GM06990 (cell line): ENCODE results near the gene PRKCE.
A peak's percentile ranks its signal among the peaks of the same experiment; 100 is the strongest.

Experiments
- DNase-seq: peaks from one replicate; pipeline ENCODE4 v3.0.0-alpha.2; 2011; ENCODE audit not compliant: insufficient read length; ENCODE audit errors: extremely low read depth
- H3K27me3 ChIP-seq: replicated peaks from 2 replicates; pipeline ENCODE4 v1.6.0; 2011; ENCODE audit warnings: low read length; ENCODE audit not compliant: control insufficient read depth, insufficient read depth
- H3K36me3 ChIP-seq: 2 replicates; pipeline ENCODE4 v1.5.1; 2011; ENCODE audit warnings: low read length; ENCODE audit not compliant: control insufficient read depth, insufficient read depth
- H3K4me3 ChIP-seq: replicated peaks from 2 replicates; pipeline ENCODE4 v1.5.1; 2011; ENCODE audit warnings: low read depth, mild to moderate bottlenecking, control low read depth, low read length
- CTCF ChIP-seq: IDR thresholded peaks from 2 replicates; pipeline ENCODE4 v1.5.1; 2011; ENCODE audit warnings: low read length, control low read depth, mild to moderate bottlenecking, inconsistent platforms; ENCODE audit not compliant: insufficient read depth, poor library complexity, severe bottlenecking

Gene PRKCE

GRCh38 chr2:45774688-45775244 is 123.3 kb downstream of the PRKCE start:
- no peak for TF ChIP-seq CTCF

DNA sequence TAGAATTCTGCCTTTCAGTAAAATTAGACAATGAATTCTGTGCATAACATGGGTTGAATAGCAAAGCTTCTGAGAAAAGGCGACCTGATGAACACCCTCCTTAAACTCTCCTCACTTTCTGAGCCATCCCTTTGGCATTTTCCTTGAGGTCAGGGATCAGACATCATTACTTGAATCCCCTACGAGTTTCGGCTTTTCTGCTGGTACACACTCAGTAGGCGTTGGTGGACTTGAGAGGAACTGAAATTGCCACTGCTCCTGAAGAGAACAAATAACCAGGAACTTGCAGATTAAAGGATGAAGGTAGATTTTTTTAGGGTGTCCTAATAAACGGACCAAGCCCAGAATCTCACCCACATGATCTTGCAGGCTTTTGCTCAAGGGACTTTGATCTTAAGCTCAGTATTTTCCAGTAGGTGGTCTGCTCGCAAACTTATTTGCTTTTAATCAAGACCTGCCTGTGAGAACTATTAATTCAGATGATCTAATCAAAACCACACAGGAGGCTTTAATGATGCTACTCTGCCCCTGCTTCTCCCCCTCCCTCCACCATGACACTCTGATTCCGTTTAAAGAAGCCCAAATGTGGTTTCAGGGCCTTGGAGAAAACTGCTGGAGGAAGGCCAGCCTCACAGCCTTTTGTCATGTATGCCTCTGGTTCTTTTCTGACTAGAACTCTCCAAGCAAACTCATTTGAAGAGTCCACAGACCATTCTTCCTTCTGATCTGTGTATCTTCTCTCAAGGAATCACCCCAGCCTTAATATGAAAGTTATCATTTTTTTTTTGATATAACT is 124.9 kb downstream of the PRKCE start:
- no peaks in the 10 kb centered on the region for H3K27me3 ChIP-seq
- DNase-seq = no peak
- no peak for TF ChIP-seq CTCF
- H3K36me3 ChIP-seq = no peaks in the 10 kb centered on the region
- H3K4me3 ChIP-seq = no peak overlapping the region

More at GRCh38 chr2:45774688-45775244, 123.3 kb downstream of the PRKCE start:
- Histone ChIP-seq H3K27me3 (no peaks in the 10 kb centered on the region), H3K4me3 (no peak overlapping the region), H3K36me3 (no peaks in the 10 kb centered on the region)
- DNase-seq = no peak

DNA sequence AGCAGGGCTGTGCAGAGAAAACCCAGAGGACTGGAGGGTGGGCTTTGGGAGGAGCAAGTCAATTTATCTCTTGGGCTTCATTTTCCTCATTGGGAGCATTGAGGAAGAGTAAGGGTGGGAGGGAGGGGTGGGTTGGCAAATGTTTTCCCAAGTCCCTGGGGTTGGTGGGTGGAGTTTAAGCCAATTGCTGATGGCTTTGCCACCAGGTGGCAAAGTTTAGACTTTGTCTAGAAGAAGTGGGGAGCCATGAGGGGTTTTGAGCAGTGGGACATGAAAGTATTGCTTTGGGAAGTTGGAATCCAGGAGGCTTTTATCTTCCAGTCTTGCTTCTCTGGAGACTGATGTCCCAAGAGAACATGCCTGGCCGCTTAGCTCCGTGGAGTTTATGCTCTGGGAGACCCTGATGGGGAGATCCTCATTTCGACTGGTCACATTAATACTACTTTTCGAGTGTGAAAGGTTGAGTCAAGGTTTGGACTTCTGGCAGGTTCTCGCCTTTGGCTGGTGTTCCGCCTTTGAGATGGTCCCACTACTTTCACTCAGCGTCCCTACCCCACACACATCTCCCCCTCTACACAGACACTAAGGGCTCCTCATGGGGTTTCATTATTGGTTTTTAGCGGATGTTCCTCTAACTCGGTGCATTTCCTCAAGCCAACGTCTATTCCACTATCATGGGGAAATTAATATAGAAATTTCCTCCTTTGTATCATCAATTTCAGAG is 126.7 kb downstream of the PRKCE start:
- no peak for TF ChIP-seq CTCF
- Histone ChIP-seq H3K36me3 (no peaks in the 10 kb centered on the region), H3K4me3 (no peak overlapping the region), H3K27me3 (no peaks in the 10 kb centered on the region)
- no peak for DNase-seq

GRCh38 chr2:45778720-45779171 is 127.3 kb downstream of the PRKCE start:
- H3K4me3 ChIP-seq = no peak overlapping the region
- H3K27me3 ChIP-seq = no peaks in the 10 kb centered on the region
- DNase-seq = no peak
- no peaks in the 10 kb centered on the region for H3K36me3 ChIP-seq
- peak; percentile 69 for TF ChIP-seq CTCF

DNA sequence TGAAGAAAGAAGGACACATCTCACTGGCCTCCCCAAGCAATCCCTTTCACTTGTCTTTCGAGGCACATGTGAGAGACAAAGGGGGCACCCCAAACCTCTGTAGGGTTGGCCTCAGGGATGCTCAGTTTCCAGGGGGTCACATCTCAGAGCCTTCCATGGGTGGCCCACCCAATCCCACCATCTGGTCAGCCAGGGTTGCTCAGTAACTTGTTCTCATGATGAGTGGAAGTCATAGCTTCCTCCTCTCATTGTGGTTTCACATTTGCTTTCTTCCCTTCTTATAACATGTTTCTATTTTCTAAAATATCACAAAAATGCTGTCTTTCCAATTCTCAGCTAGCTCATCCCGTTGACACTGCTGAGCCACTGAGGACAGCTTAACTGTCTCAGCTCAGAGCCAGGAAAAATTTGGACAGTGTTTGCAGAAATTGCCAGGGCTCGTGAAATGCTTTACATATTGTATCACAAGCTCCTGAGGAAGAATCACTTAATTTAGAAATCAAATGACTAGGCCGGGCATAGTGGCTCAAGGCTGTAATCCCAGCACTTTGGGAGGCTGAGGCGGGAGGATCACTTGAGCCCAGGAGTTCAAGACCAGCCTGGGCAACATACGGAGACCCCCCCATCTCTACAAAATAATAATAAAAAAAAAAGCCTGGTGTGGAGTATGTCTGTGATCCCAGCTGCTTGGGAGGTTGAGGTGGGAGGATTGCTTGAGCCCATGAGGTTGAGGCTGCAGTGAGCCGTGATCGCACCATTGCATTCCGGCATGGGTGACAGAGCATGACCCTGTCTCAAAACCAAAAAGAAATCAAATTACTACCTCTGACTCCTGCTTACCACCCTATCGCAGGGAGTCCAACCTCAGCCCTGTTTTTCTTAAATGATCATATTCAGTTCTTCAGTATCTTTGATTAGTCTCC is 129.3 kb downstream of the PRKCE start:
- Histone ChIP-seq H3K36me3 (no peaks in the 10 kb centered on the region), H3K27me3 (no peaks in the 10 kb centered on the region), H3K4me3 (no peak overlapping the region)
- DNase-seq = no peak
- no peak for TF ChIP-seq CTCF
